GM13977 (cell line): Measurements from ENCODE around the gene PLEKHB2.
"Not testable (repeated sequence)": the region's sequence is repeated elsewhere in the genome, so short reads cannot be mapped to it uniquely, and the experiment has no call there.

Experiments used
- DNase-seq: peaks from one replicate; pipeline ENCODE4 v3.0.0; 2012; ENCODE audit warnings: low spot score
- in situ Hi-C: fragments of 300-500 bp; cut with MboI; formaldehyde crosslinking; loops from one replicate; pipeline ENCODE4 v1.12.0; 2022; ENCODE audit warnings: low sequenced_read_pairs, low pct_unique_long_range_greater_than_20kb, mixed read lengths, inconsistent platforms; ENCODE audit not compliant: unreplicated experiment
- TF ChIP-seq, protein P1 (sequence below): IDR thresholded peaks from 2 replicates; pipeline ENCODE4 v1.5.1; 2012; ENCODE audit warnings: mild to moderate bottlenecking, control low read depth; ENCODE audit not compliant: insufficient read depth; ENCODE audit errors: extremely low read depth, missing control alignments

PLEKHB2 gene

DNA sequence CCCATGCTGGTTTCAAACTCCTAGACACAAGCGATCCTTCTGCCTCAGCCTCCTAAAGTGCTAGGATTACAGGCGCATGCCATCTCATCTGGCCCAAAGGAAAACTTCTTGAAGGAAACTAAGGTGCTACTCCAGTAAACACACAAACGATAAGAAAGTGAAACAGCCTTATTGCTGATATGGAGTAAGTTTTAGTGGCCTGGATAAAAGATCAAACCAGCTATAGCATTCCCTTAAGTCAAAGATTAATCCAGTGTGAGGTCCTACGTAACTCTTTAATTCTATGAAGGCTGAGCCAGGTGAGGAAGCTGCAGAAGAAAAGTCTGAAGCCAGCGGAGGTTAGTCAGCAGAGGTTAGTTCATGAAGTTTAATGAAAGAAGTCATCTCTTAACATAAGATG, 63.4 kb downstream of the PLEKHB2 start:
- no peak for DNase-seq
- TF ChIP-seq, protein P1, sequence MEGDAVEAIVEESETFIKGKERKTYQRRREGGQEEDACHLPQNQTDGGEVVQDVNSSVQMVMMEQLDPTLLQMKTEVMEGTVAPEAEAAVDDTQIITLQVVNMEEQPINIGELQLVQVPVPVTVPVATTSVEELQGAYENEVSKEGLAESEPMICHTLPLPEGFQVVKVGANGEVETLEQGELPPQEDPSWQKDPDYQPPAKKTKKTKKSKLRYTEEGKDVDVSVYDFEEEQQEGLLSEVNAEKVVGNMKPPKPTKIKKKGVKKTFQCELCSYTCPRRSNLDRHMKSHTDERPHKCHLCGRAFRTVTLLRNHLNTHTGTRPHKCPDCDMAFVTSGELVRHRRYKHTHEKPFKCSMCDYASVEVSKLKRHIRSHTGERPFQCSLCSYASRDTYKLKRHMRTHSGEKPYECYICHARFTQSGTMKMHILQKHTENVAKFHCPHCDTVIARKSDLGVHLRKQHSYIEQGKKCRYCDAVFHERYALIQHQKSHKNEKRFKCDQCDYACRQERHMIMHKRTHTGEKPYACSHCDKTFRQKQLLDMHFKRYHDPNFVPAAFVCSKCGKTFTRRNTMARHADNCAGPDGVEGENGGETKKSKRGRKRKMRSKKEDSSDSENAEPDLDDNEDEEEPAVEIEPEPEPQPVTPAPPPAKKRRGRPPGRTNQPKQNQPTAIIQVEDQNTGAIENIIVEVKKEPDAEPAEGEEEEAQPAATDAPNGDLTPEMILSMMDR, result no peak
- in situ Hi-C loops, result no loop called here

DNA sequence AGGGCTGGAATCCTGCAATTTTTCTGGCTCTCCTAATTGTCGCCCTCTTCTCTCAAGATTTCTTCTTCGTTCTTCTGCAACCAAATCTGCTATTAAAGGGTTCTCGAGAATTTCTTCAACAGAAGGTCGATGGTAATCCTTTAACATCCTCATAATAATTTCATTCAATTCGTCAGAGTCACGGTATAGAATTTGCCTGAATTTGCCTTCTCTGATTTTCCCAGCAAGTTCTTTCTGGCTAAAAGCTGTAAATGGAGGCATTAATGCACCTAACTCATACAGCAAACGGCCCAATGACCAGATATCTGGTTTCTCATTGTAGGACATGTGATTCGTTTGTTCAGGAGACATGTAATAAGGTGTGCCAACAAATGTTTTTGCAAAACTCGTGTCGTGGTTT, 72.9 kb downstream of the PLEKHB2 start:
- DNase-seq, in situ Hi-C loops: not testable (repeated sequence)

DNA sequence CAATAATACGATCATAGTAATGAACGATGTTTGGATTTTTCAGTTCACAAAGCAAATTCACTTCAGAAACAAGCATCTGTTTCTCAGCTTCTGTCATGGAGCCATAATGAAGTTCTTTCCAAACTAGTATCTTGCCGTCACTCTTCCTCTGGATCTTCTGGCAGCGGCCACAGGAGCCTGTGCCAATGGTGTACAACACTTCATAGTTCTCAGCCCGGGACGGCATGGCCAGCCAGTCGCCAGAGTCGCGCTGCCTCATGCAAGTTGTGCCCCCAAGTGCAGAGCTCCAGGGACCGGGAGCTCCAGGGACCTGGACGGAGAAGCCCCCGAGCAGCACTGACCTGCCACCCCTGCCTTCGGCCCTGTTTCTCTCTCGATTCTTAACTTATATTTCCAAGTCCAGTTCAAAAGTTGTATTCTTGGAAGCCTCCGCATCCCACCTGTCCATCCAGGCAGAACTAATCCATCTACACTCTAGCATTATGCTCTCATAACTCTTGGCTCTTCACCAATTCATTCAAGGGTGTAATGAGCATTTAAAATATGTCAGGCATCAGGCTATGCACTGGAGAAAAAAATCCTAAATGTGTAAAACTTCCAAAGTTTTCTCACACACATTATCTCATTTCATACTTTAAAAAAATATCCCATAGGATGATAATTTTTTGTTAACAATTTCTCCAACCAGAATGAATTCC, 73.7 kb downstream of the PLEKHB2 start:
- in situ Hi-C loops, DNase-seq: not testable (repeated sequence)

DNA sequence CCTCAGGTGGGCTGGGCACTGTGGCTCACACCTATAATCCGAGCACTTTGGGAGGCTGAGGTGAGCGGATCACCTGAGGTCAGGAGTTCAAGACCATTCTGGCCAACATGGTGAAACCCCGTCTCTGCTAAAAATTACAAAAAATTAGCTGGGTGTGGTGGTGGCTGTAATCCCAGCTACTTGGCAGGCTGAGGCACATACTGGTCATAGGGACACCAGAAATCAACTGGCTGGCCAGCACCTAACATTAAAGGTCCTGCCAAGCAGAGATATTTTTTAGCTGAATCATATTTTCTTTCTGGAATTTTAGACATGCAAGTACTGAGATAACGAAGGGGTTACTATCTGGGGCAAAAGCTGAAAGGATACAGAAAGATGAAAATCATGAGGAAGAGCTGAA, 76.3 kb downstream of the PLEKHB2 start:
- DNase-seq, in situ Hi-C loops: not testable (repeated sequence)

DNA sequence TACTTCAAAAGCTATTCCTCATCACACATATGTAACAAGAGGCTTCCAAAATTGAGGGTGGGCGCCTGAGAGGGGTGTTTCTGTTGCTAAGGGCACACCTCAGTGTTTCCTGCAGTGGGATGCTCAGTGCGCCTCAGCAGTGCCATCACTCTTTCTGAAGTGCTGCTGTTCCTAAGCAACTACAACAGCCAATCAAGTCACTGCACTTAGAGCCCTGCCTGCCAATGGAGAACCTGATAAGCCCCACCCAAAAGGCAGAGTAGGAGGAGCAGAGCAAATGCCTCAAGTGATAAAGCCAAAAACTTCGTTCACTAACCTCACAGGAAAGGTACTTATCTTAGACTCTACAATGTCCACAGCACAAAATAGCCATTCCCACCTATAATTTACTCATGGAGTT, 88.3 kb downstream of the PLEKHB2 start:
- DNase-seq, in situ Hi-C loops: not testable (repeated sequence)

DNA sequence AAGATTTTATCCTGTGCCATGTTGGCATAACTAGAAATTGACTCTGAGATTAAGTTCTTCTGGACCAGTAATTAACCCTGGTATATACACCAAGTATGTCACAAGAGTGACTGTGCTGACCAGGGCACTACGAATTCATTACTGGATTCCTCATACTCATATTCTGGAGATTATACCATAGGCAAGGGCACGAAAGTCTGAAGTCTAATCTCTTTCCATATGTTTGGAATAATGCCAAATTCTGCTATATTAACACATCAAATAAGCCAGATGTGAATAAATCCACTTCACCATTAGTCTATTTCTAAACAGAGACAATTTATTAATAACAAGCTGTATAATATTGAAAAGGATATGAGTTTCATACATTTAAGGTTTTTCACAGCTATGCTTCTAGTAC, 91.0 kb downstream of the PLEKHB2 start:
- not testable (repeated sequence) for DNase-seq

More for the DNA sequence above, 91.0 kb downstream of the PLEKHB2 start:
- in situ Hi-C loops, result not testable (repeated sequence)
